Measurements from ENCODE around the gene ZC3H13. TPM values are rescaled to one million over a fixed set of nuclear protein-coding genes. Genes with fewer than 3 reads are reported as not detected.

ZC3H13 gene
- total RNA-seq, 1 experiment from 2014 or later = 24.7 TPM

- Histone ChIP-seq H3K27ac (ENCODE audit: low read length) (no peak overlapping the region), H2AFZ (ENCODE audit: low read length) (no peak overlapping the region), H3K79me2 (ENCODE audit: low read length) (no peaks in the 10 kb centered on the region), H3K9ac (ENCODE audit: low read length) (no peak overlapping the region), H3K9me3 (ENCODE audit: low read length) (no peaks in the 10 kb centered on the region), H3K27me3 (ENCODE audit: low read length) (no peaks in the 10 kb centered on the region), H3K4me2 (ENCODE audit: low read depth, low read length, poor library complexity, severe bottlenecking) (no peak overlapping the region), H3K36me3 (ENCODE audit: insufficient read depth, low read length) (no peaks in the 10 kb centered on the region), H4K20me1 (ENCODE audit: insufficient read depth, low read depth, low read length) (no peaks in the 10 kb centered on the region), H3K4me1 (ENCODE audit: low read length) (no peaks in the 10 kb centered on the region), H3K9me2 (replicated peaks; ENCODE audit: insufficient read depth, low read length) (no peaks in the 10 kb centered on the region), H3K4me3 (ENCODE audit: low read length) (no peak overlapping the region)
- no peak for DNase-seq
Measured at GRCh38 chr13:46094478-46094877, 41.9 kb upstream of the ZC3H13 start.

GRCh38 chr13:46088821-46089562 is 36.4 kb upstream of the ZC3H13 start:
- no peak for DNase-seq
- Histone ChIP-seq H3K4me1 (ENCODE audit: low read length) (no peaks in the 10 kb centered on the region), H3K9me3 (ENCODE audit: low read length) (no peaks in the 10 kb centered on the region), H3K36me3 (ENCODE audit: insufficient read depth, low read length) (no peaks in the 10 kb centered on the region), H3K4me3 (ENCODE audit: low read length) (no peak overlapping the region), H4K20me1 (ENCODE audit: insufficient read depth, low read depth, low read length) (no peaks in the 10 kb centered on the region), H3K4me2 (ENCODE audit: low read depth, low read length, poor library complexity, severe bottlenecking) (no peak overlapping the region), H3K27ac (ENCODE audit: low read length) (no peak overlapping the region), H2AFZ (ENCODE audit: low read length) (no peak overlapping the region), H3K27me3 (ENCODE audit: low read length) (no peaks in the 10 kb centered on the region), H3K9me2 (replicated peaks; ENCODE audit: insufficient read depth, low read length) (no peaks in the 10 kb centered on the region), H3K9ac (ENCODE audit: low read length) (no peak overlapping the region), H3K79me2 (ENCODE audit: low read length) (no peaks in the 10 kb centered on the region)

GRCh38 chr13:46087481-46087880 is 34.9 kb upstream of the ZC3H13 start:
- H3K4me1 ChIP-seq (ENCODE audit: low read length) = no peaks in the 10 kb centered on the region
- H3K79me2 ChIP-seq (ENCODE audit: low read length) = no peaks in the 10 kb centered on the region
- no peak for DNase-seq
- H3K27ac ChIP-seq (ENCODE audit: low read length) = no peak overlapping the region
- no peaks in the 10 kb centered on the region for H3K36me3 ChIP-seq (ENCODE audit: insufficient read depth, low read length)
- no peak overlapping the region for H3K4me3 ChIP-seq (ENCODE audit: low read length)
- H4K20me1 ChIP-seq (ENCODE audit: insufficient read depth, low read depth, low read length) = no peaks in the 10 kb centered on the region
- H3K9ac ChIP-seq (ENCODE audit: low read length) = no peak overlapping the region
- no peaks in the 10 kb centered on the region for H3K9me3 ChIP-seq (ENCODE audit: low read length)
- H3K27me3 ChIP-seq (ENCODE audit: low read length) = no peaks in the 10 kb centered on the region
- no peak overlapping the region for H3K4me2 ChIP-seq (ENCODE audit: low read depth, low read length, poor library complexity, severe bottlenecking)
- H3K9me2 ChIP-seq (replicated peaks; ENCODE audit: insufficient read depth, low read length) = no peaks in the 10 kb centered on the region
- no peak overlapping the region for H2AFZ ChIP-seq (ENCODE audit: low read length)

GRCh38 chr13:46086985-46087384 is 34.4 kb upstream of the ZC3H13 start:
- no peak for DNase-seq
- Histone ChIP-seq H3K4me1 (ENCODE audit: low read length) (no peaks in the 10 kb centered on the region), H3K4me3 (ENCODE audit: low read length) (no peak overlapping the region), H3K27me3 (ENCODE audit: low read length) (no peaks in the 10 kb centered on the region), H3K9ac (ENCODE audit: low read length) (no peak overlapping the region), H2AFZ (ENCODE audit: low read length) (no peak overlapping the region), H4K20me1 (ENCODE audit: insufficient read depth, low read depth, low read length) (no peaks in the 10 kb centered on the region), H3K4me2 (ENCODE audit: low read depth, low read length, poor library complexity, severe bottlenecking) (no peak overlapping the region), H3K9me2 (replicated peaks; ENCODE audit: insufficient read depth, low read length) (no peaks in the 10 kb centered on the region), H3K27ac (ENCODE audit: low read length) (no peak overlapping the region), H3K9me3 (ENCODE audit: low read length) (no peaks in the 10 kb centered on the region), H3K79me2 (ENCODE audit: low read length) (no peaks in the 10 kb centered on the region), H3K36me3 (ENCODE audit: insufficient read depth, low read length) (no peaks in the 10 kb centered on the region)

- Histone ChIP-seq H4K20me1 (ENCODE audit: insufficient read depth, low read depth, low read length) (no peaks in the 10 kb centered on the region), H3K9ac (ENCODE audit: low read length) (no peak overlapping the region), H3K9me3 (ENCODE audit: low read length) (no peaks in the 10 kb centered on the region), H3K79me2 (ENCODE audit: low read length) (no peaks in the 10 kb centered on the region), H3K4me3 (ENCODE audit: low read length) (no peak overlapping the region), H3K27me3 (ENCODE audit: low read length) (no peaks in the 10 kb centered on the region), H3K9me2 (replicated peaks; ENCODE audit: insufficient read depth, low read length) (no peaks in the 10 kb centered on the region), H3K4me2 (ENCODE audit: low read depth, low read length, poor library complexity, severe bottlenecking) (no peak overlapping the region), H3K36me3 (ENCODE audit: insufficient read depth, low read length) (no peaks in the 10 kb centered on the region), H2AFZ (ENCODE audit: low read length) (no peak overlapping the region), H3K27ac (ENCODE audit: low read length) (no peak overlapping the region), H3K4me1 (ENCODE audit: low read length) (no peaks in the 10 kb centered on the region)
- no peak for DNase-seq
Measured at GRCh38 chr13:46086421-46086922, 33.9 kb upstream of the ZC3H13 start.

- Histone ChIP-seq H3K4me2 (ENCODE audit: low read depth, low read length, poor library complexity, severe bottlenecking) (no peak overlapping the region), H3K79me2 (ENCODE audit: low read length) (no peaks in the 10 kb centered on the region), H3K9ac (ENCODE audit: low read length) (no peak overlapping the region), H3K9me2 (replicated peaks; ENCODE audit: insufficient read depth, low read length) (no peaks in the 10 kb centered on the region), H2AFZ (ENCODE audit: low read length) (no peak overlapping the region), H3K4me1 (ENCODE audit: low read length) (no peaks in the 10 kb centered on the region), H3K9me3 (ENCODE audit: low read length) (no peaks in the 10 kb centered on the region), H3K27me3 (ENCODE audit: low read length) (no peaks in the 10 kb centered on the region), H3K27ac (ENCODE audit: low read length) (no peak overlapping the region), H3K36me3 (ENCODE audit: insufficient read depth, low read length) (no peaks in the 10 kb centered on the region), H4K20me1 (ENCODE audit: insufficient read depth, low read depth, low read length) (no peaks in the 10 kb centered on the region), H3K4me3 (ENCODE audit: low read length) (no peak overlapping the region)
- no peak for DNase-seq
Measured at GRCh38 chr13:46085737-46086136, 33.2 kb upstream of the ZC3H13 start.

GRCh38 chr13:46082324-46082723 is 29.8 kb upstream of the ZC3H13 start:
- no peak overlapping the region for H2AFZ ChIP-seq (ENCODE audit: low read length)
- H3K4me2 ChIP-seq (ENCODE audit: low read depth, low read length, poor library complexity, severe bottlenecking) = no peak overlapping the region
- no peak overlapping the region for H3K4me3 ChIP-seq (ENCODE audit: low read length)
- H3K27ac ChIP-seq (ENCODE audit: low read length) = no peak overlapping the region
- no peaks in the 10 kb centered on the region for H4K20me1 ChIP-seq (ENCODE audit: insufficient read depth, low read depth, low read length)
- no peaks in the 10 kb centered on the region for H3K9me2 ChIP-seq (replicated peaks; ENCODE audit: insufficient read depth, low read length)
- H3K9me3 ChIP-seq (ENCODE audit: low read length) = no peaks in the 10 kb centered on the region
- no peaks in the 10 kb centered on the region for H3K27me3 ChIP-seq (ENCODE audit: low read length)
- H3K4me1 ChIP-seq (ENCODE audit: low read length) = no peaks in the 10 kb centered on the region
- no peaks in the 10 kb centered on the region for H3K36me3 ChIP-seq (ENCODE audit: insufficient read depth, low read length)
- no peaks in the 10 kb centered on the region for H3K79me2 ChIP-seq (ENCODE audit: low read length)
- no peak for DNase-seq
- H3K9ac ChIP-seq (ENCODE audit: low read length) = no peak overlapping the region

- Histone ChIP-seq H3K4me3 (ENCODE audit: low read length) (no peak overlapping the region), H3K4me2 (ENCODE audit: low read depth, low read length, poor library complexity, severe bottlenecking) (no peak overlapping the region), H3K9me2 (replicated peaks; ENCODE audit: insufficient read depth, low read length) (no peaks in the 10 kb centered on the region), H3K79me2 (ENCODE audit: low read length) (no peaks in the 10 kb centered on the region), H2AFZ (ENCODE audit: low read length) (no peak overlapping the region), H3K27ac (ENCODE audit: low read length) (no peak overlapping the region), H3K9me3 (ENCODE audit: low read length) (no peaks in the 10 kb centered on the region), H4K20me1 (ENCODE audit: insufficient read depth, low read depth, low read length) (no peaks in the 10 kb centered on the region), H3K36me3 (ENCODE audit: insufficient read depth, low read length) (no peaks in the 10 kb centered on the region), H3K9ac (ENCODE audit: low read length) (no peak overlapping the region), H3K27me3 (ENCODE audit: low read length) (no peaks in the 10 kb centered on the region), H3K4me1 (ENCODE audit: low read length) (no peaks in the 10 kb centered on the region)
- no peak for DNase-seq
Measured at GRCh38 chr13:46079770-46080169, 27.2 kb upstream of the ZC3H13 start.

Data from Karpas-422 (cell line).